Activated CD8-positive, alpha-beta memory T cell treated with anti-CD3 and anti-CD28 coated beads for 4 hours (primary cell): ENCODE measurements around the gene FAM241B.

Experiments
- DNase-seq, 2 donors: peaks; one replicate each; pipeline ENCODE4 v3.0.0-alpha.2; 2020; ENCODE audit warnings: low read depth in 2 of 2

FAM241B gene

GRCh38 chr10:69649786-69650550, 19.9 kb downstream of the FAM241B start:
- DNase-seq = no peak

- DNase-seq = no peak
Observed at GRCh38 chr10:69650589-69651261, 20.7 kb downstream of the FAM241B start.

DNA sequence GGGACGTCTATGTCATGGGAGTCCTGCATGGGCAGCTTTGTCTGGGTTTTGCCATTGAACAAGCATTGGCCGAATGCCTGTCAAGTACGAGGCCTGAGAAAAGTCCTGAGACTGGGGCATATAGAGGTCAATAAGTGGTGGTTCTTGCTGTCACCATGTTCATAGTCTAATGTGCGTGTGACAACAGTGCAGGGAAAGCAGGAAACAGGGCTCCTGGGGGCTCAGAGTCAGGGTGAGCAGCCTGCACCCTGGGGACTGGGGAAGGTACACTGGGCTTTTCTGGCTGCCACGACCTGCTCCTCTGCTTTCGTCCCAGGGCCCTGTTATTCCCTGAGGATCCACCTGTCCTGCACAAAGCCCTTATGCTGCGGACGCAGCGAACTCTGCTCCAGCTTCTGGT, 21.3 kb downstream of the FAM241B start:
- no peak for DNase-seq

GRCh38 chr10:69652111-69652856, 22.2 kb downstream of the FAM241B start:
- no peak for DNase-seq

DNA sequence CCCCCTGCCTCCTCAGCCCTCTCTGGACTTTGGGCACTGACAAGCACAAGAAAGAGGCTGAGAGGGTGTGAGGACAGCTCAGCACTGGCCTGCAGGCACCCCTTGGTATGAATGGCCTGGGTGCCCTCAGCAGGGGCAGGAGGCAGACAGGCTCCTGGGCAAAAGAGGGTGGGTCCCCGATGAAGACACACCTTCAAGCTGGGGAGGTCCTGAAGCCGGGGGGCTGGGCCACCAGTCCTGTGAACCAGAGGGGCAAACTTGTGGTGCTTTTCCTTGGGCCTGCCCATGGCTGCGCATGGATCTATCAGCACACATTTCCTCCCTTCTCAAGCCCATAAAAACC, 22.8 kb downstream of the FAM241B start:
- no peak for DNase-seq

- DNase-seq = no peak
Observed at GRCh38 chr10:69653561-69653960, 23.5 kb downstream of the FAM241B start.

GRCh38 chr10:69655124-69655867, 25.2 kb downstream of the FAM241B start:
- no peak for DNase-seq

DNA sequence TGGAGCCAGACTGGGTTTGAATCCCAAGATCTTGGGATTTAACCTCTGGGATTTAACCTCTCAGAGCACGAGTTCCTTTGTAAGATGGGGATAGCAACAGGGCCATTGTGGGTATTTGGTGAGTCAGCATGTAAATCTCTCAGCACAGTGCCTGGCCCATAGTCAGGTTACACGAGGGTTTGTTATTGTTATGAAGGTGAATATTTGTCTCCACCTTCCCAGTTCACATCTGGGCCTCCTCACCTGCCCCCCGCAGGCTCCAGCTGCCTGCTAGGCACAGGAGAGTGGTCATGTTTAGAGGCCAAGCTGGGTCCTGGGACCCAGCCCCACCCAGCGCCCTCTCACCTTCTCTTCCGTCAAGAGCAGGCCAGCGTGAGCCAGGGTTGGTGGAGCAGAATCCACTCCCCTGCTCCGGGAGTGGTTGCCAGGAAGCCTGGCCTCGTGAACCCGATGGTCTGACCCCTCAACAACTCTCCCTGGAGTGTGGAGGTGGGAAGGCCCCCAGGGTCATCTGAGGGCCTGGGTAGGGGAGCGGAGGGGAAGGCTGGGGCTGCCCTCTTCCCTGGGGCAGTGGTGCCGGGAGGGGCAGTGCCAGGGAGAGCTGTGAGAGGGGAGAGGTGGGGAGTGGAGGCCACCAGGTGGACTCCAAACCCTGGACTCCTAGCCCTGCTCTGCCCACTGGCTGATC, 26.0 kb downstream of the FAM241B start:
- no peak for DNase-seq

DNA sequence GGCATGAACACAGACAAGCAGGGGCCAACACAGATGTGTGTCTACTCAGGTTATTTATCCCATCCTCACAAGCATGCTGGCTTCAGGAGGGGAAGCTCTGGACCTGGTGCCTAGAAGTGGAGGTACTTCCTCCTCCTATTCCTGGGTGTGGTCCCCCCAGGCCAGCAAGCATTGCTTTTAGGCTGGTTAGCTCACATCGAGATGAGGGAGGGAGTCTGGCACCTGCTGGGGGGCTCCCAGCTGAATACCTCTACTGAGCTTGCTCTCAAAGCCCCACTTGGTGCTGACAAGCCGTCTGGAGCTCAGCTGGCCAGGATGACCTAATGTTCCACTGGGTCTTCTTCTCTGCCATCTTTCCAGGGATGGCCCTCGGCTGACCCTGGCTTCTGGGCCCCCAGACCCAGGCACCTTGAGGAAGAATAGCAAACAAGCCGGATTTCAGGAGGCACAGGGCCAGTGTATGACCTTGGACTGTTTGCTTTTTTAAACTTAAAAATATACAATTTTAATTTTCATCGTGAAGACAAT, 26.8 kb downstream of the FAM241B start:
- no peak for DNase-seq

- no peak for DNase-seq
Observed at GRCh38 chr10:69657430-69657829, 27.4 kb downstream of the FAM241B start.

DNA sequence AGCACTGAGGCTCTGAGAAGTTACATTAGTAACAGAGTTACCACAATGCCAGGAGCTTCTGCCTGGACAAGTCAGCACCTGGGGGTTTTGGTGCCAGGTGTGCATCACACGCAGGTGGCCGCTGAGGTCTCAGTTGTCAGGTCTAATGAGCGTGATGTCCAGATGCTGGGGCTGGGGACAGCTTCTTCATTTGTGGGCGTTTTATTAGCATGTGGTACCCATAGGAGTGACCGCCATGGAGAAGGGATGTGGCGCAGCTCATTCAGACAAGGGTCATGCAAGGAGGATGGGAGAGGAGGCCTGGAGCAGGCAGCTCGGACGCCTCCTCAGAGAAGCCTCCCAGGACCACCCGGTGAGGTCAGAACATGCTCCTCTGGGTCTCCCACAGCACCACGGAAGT, 27.8 kb downstream of the FAM241B start:
- DNase-seq = no peak

DNA sequence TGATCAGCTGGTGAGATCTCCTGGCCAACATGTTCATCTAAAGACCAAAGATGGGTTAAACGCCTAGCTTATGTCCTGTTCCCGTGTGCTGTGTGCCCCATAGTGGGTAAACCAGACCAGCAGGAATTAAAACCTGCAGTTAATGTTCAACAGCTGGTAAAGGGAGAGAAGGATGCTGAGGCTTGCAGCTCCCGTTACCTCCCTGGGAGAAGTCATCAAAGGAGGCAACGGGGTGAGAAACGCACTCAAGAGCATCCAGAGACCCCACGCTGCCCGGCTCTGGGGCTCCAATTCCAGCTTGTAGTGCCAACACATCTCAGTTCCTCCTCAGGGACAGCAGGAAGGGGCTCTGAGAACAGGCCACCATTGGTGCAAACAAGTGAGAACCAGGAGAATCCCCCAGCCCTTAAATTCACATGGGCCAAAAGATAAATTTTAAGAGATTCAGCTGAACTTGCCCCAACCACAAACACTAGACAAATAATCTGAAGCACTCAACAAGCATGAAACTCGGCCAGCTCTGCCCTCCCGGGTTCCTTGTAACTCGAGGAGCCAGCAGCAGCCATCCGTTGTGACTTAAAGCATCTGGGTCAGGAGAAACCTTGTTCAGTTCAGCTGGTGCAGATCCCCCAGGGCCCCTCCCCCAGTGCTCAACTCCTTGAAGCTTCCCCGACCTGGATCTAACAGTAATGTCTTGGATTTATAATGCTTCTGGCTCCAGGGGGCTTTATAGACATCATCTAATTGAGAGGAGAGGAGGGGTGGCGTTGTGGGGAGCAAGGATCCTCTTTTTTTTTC, 29.4 kb downstream of the FAM241B start:
- DNase-seq = no peak

GRCh38 chr10:69660296-69660695, 30.2 kb downstream of the FAM241B start:
- DNase-seq = no peak

- no peak for DNase-seq
Observed at GRCh38 chr10:69661414-69662172, 31.5 kb downstream of the FAM241B start.

DNA sequence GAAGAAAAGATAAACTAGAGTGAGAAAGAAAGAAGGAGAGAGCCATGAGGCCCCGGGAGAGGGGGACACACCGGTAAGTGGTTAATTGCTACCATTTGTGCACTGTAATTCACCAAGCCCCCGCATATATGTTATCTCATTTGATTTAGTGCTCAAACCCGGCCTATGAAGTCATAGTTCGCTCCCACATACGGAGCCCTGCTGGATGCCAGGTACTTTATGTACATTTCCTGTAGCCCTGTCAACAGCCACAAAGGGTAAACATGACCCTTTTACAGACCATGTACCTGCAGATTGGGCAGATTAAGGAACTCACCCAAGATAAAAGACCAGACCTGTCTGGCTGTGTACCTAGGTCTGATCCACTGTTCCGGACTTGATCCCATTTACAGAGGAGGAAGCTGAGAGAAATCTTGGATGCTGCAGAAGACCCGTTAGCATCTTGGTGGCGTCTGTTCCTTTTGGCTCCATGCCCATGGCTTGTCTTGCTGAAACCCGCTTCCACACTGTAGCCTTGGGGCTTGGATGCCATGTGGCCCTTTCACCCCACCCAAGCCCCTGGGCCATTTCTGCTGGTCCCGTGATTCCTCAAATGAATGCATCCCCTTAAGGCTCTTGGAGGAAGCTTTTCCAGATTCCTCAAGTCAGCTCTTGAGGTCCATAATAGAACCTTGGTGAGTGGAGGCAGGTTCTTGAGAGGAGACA, 32.3 kb downstream of the FAM241B start:
- no peak for DNase-seq

- DNase-seq = no peak
Observed at GRCh38 chr10:69662901-69663300, 32.9 kb downstream of the FAM241B start.

DNA sequence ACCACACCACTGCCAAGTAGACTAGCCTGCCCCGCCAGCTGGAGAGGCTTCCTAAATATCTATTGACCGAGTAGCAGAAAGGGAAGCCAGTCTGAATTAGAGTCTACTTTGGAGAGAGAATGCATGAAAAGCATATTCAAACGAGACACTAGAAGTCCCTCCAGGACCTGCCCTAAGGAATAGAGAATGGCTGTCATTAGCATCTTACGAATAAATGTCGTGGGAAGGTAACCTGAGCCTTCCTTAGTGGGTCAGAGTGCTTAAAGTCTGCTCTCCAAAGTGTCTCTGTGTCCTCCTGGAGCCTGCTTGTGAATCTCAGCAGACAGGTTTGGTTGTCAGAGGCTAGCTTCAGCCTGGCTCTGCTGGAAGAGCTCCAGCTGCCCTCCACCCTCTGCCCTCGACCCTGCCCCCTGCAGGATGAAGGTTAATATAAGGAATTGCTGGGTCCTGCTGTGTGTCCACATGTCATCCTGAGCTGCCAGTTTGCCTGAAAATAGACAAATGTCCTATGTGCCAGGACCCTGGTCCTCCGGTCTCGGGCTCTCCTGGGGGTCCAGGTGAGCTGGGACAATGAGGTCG, 33.4 kb downstream of the FAM241B start:
- DNase-seq = no peak

DNA sequence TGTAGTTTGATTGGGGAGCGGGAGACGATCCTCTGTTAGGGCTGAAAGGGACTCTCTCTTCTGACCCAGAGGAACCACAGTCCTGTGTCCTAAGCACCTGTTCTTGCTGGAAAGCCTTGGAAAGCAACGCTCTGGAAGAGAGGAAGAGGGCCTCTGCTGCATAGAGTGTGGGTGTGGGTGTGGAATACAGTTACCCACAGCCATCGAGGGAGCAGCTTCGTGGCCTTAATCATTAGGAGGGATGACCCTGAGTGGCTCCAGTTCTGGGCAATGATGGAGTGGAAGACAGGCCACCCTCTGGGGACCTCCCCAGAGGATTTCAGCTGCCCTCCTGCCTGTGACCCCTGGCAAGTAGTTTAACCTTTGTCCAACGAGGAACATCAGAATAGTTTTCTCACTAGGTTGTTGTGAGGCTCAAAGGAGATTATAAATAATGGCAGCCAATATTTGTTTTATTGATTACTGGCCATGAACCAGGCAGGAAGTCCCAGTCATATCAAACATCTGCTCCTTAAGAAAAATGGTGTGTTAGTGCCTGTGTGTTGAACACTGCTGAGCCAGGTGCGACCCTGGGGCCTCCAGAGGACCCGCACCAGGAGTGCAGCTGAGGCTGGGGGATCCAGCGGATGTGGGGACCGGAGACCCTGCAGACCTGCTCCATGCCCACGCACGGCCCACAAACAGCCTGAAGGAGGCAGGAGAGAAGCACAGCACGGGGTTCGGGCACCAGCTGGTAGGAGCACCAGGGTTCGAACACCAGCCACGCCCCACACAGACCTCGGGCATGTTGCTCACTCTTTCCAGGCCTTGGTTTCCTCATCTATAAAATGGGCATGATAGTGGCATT, 35.6 kb downstream of the FAM241B start:
- no peak for DNase-seq
